Endothelial cell of umbilical vein (primary cell): ENCODE results near the gene AGBL4. TPM values are rescaled to one million over a fixed set of nuclear protein-coding genes. Genes with fewer than 3 reads are reported as not detected.

ENCODE experiments used
- BruUV-seq: library from RNA; stranded (reverse); fragments of 400-500 nt; replicated peaks from 2 replicates; lab custom pipeline; 2021; lab: Mats Ljungman, UMichigan
- CTCF ChIA-PET: fragments of 300-600, 350-600 bp; sonication (Branson Sonifier 250); formaldehyde crosslinking; loops from one replicate; lab custom pipeline; 2021; ENCODE audit warnings: antibody characterized with exemption, inconsistent platforms; lab: Charles Lee
- POLR2A ChIA-PET: fragments of 300-600, 350-600 bp; sonication (Branson Sonifier 250); formaldehyde crosslinking; loops from one replicate; lab custom pipeline; 2021; ENCODE audit warnings: antibody characterized with exemption, inconsistent platforms; lab: Charles Lee
- DNase-seq: peaks from one replicate; pipeline ENCODE4 v3.0.0-alpha.2; 2011; ENCODE audit warnings: low read depth, low spot score
- FAIRE-seq: peaks from 2 replicates; lab custom pipeline; 2011; peaks lifted over from hg19 to GRCh38; lab: Jason Lieb, UNC
- H2AFZ ChIP-seq: 2 replicates; pipeline ENCODE4 v1.6.0; 2012; ENCODE audit warnings: low read depth, low read length, control low read depth, inconsistent platforms
- H3K27ac ChIP-seq: 2 replicates; pipeline ENCODE4 v1.5.1; 2011; ENCODE audit warnings: low read depth, mild to moderate bottlenecking, control low read depth, low read length, moderate library complexity; ENCODE audit not compliant: insufficient read depth
- H3K27me3 ChIP-seq, 2 experiments: 2 replicates each; pipeline versions ENCODE4 v1.6.0 to v1.6.1; 2011; ENCODE audit warnings: low read length in 2 of 2, mixed read lengths in 1 of 2; ENCODE audit not compliant: control insufficient read depth in 2 of 2, insufficient read depth in 2 of 2
- H3K36me3 ChIP-seq, 2 experiments: 2 replicates in 1 of 2; 3 replicates in 1 of 2; pipeline ENCODE4 v1.5.1; 2011; ENCODE audit warnings: low read length in 2 of 2, mild to moderate bottlenecking in 1 of 2, moderate library complexity in 1 of 2; ENCODE audit not compliant: control insufficient read depth in 2 of 2, insufficient read depth in 2 of 2; ENCODE audit errors: extremely low read depth in 1 of 2
- H3K4me1 ChIP-seq: 3 replicates; pipeline ENCODE4 v1.5.1; 2011; ENCODE audit warnings: mild to moderate bottlenecking, low read length; ENCODE audit not compliant: control insufficient read depth, insufficient read depth; ENCODE audit errors: extremely low read depth
- H3K4me2 ChIP-seq: 2 replicates; pipeline ENCODE4 v1.6.1; 2011; ENCODE audit warnings: low read length, control low read depth, mixed read lengths; ENCODE audit not compliant: insufficient read depth
- H3K4me3 ChIP-seq, 3 experiments: fragments of 200-600 bp in 1 of 3; sonication (generic), shearing (Covaris generic) in 1 of 3; replicated peaks in 1 of 3; 2 replicates each; pipeline ENCODE4 v1.5.1; 2011 to 2016; ENCODE audit warnings: control low read depth in 3 of 3, low read length in 3 of 3, mild to moderate bottlenecking in 2 of 3, inconsistent platforms in 1 of 3, low read depth in 1 of 3, moderate library complexity in 1 of 3; ENCODE audit not compliant: insufficient read depth in 1 of 3
- H3K79me2 ChIP-seq: 2 replicates; pipeline ENCODE4 v1.6.0; 2012; ENCODE audit warnings: low read length, inconsistent platforms; ENCODE audit not compliant: control insufficient read depth, insufficient read depth
- H3K9ac ChIP-seq: replicated peaks from 2 replicates; pipeline ENCODE3; 2011; ENCODE audit warnings: low read length, control low read depth; ENCODE audit not compliant: insufficient read depth; ENCODE audit errors: extremely low read depth
- H3K9me1 ChIP-seq: replicated peaks from 3 replicates; pipeline ENCODE4 v1.6.0; 2011; ENCODE audit warnings: mild to moderate bottlenecking, low read length; ENCODE audit not compliant: control insufficient read depth, insufficient read depth; ENCODE audit errors: extremely low read depth
- H3K9me3 ChIP-seq: replicated peaks from 2 replicates; pipeline ENCODE4 v1.5.1; 2012; ENCODE audit warnings: low read length, inconsistent platforms; ENCODE audit not compliant: control insufficient read depth, insufficient read depth
- H4K20me1 ChIP-seq: replicated peaks from 2 replicates; pipeline ENCODE3; 2011; ENCODE audit warnings: mild to moderate bottlenecking, low read length; ENCODE audit not compliant: control insufficient read depth, insufficient read depth; ENCODE audit errors: extremely low read depth
- CTCF ChIP-seq, 2 donors: IDR thresholded peaks; 1 replicate in 1 of 2; 2 replicates in 1 of 2; pipeline ENCODE4 v1.5.1; 2011; ENCODE audit warnings: low read length in 2 of 2, mild to moderate bottlenecking in 2 of 2, moderate library complexity in 2 of 2, control low read depth in 1 of 2, inconsistent platforms in 1 of 2, low read depth in 1 of 2; ENCODE audit not compliant: insufficient read depth in 1 of 2; ENCODE audit errors: extremely low read depth in 1 of 2
- EZH2 ChIP-seq: IDR thresholded peaks from 2 replicates; pipeline ENCODE4 v1.6.1; 2012; ENCODE audit warnings: borderline replicate concordance, low read depth, mild to moderate bottlenecking, moderate library complexity, low read length, inconsistent platforms; ENCODE audit not compliant: severe bottlenecking
- FOS ChIP-seq: IDR thresholded peaks from 2 replicates; pipeline ENCODE4 v1.6.1; 2011; ENCODE audit warnings: mild to moderate bottlenecking, low read length, moderate library complexity, borderline replicate concordance; ENCODE audit not compliant: insufficient read depth
- GATA2 ChIP-seq: IDR thresholded peaks from 2 replicates; pipeline ENCODE4 v1.7.0; 2011; ENCODE audit warnings: low read depth, mild to moderate bottlenecking, moderate library complexity, mixed read lengths, low read length; ENCODE audit not compliant: insufficient read length, insufficient read depth
- JUN ChIP-seq: IDR thresholded peaks from 2 replicates; pipeline ENCODE4 v1.6.1; 2011; ENCODE audit warnings: borderline replicate concordance, low read depth; ENCODE audit not compliant: insufficient read length, insufficient read depth
- MAX ChIP-seq: IDR thresholded peaks from 2 replicates; pipeline ENCODE4 v1.6.1; 2011; ENCODE audit not compliant: insufficient read depth, insufficient read length
- MYC ChIP-seq: IDR thresholded peaks from one replicate; pipeline ENCODE4 v1.6.1; 2011; ENCODE audit warnings: mild to moderate bottlenecking, low read depth, low read length
- POLR2A ChIP-seq: IDR thresholded peaks from 2 replicates; pipeline ENCODE4 v1.6.1; 2012; ENCODE audit warnings: low read depth, mild to moderate bottlenecking, control low read depth, low read length
- POLR2AphosphoS5 ChIP-seq: IDR thresholded peaks from 2 replicates; pipeline ENCODE4 v1.6.1; 2012; ENCODE audit warnings: low read depth, mild to moderate bottlenecking, control low read depth, low read length, moderate library complexity; ENCODE audit not compliant: insufficient read depth
- dilution Hi-C: fragments of 300-500 bp; cut with MboI; formaldehyde crosslinking; loops from one replicate; pipeline ENCODE4 v1.15.0; 2019; ENCODE audit warnings: low sequenced_read_pairs; ENCODE audit not compliant: extremely low pct_ligation_motif_present
- intact Hi-C: fragments of 100-400 bp; cut with micrococcal nuclease; formaldehyde crosslinking; loops from one replicate; pipeline ENCODE4 v1.10.0; 2022
- polyA plus RNA-seq, 4 experiments: library from polyadenylated mRNA; depleted of rRNA in 3 of 4; stranded (reverse) in 3 of 4; unstranded in 1 of 4; fragments of >200 nt; gene quantifications; 2 replicates each; pipeline versions ENCODE4 v1.2.1 to v1.2.3, GENCODE V29; 2011 to 2012; ENCODE audit warnings: missing spikeins in 1 of 4
- total RNA-seq: library from RNA; stranded (reverse); gene quantifications from 2 replicates; pipeline ENCODE4 v1.2.3, GENCODE V29; 2021

The AGBL4 gene
- total and polyA plus RNA-seq, 2 donors (not counting 3 experiments of a cell fraction or from before 2014, with no cell fraction given) = not detected

GRCh38 chr1:49622877-49623276 is 400.9 kb downstream of the AGBL4 start:
- H4K20me1 ChIP-seq = no peaks in the 10 kb centered on the region
- no peak for DNase-seq
- no peaks in the 10 kb centered on the region for H3K36me3 ChIP-seq
- H3K27ac ChIP-seq = no peak overlapping the region
- ChIA-PET CTCF (no interaction called here), POLR2A (no interaction called here)
- H3K4me2 ChIP-seq = no peak overlapping the region
- no peaks in the 10 kb centered on the region for H3K27me3 ChIP-seq
- no peak for FAIRE-seq
- H3K4me3 ChIP-seq = no peak overlapping the region
- no peaks in the 10 kb centered on the region for H3K79me2 ChIP-seq
- no peaks in the 10 kb centered on the region for H3K9me1 ChIP-seq
- no peak for TF ChIP-seq POLR2A
- no peak for TF ChIP-seq JUN
- no peak for TF ChIP-seq EZH2
- TF ChIP-seq MYC = no peak
- TF ChIP-seq MAX = no peak
- TF ChIP-seq FOS = no peak
- no peak for TF ChIP-seq GATA2
- no peak for TF ChIP-seq CTCF (IDR thresholded peaks at IDR 0.05; ENCODE audit: extremely low read depth in 1 of 2, insufficient read depth in 1 of 2, low read depth in 1 of 2, low read length in 2 of 2)
- no peak for TF ChIP-seq POLR2AphosphoS5
- no peaks in the 10 kb centered on the region for H3K4me1 ChIP-seq
- no TSS peak for BruUV-seq
- intact Hi-C loops = no loop called here
- peaks cover 1% of the 10 kb centered on the region for H3K9me3 ChIP-seq
- H2AFZ ChIP-seq = no peak overlapping the region
- no peak overlapping the region for H3K9ac ChIP-seq
- dilution Hi-C loops = no loop called here
